Measurements from ENCODE around the gene SLC45A1. TPM values are rescaled to one million over a fixed set of nuclear protein-coding genes. Genes with fewer than 3 reads are reported as not detected.
A peak's percentile ranks its signal among the peaks of the same experiment; 100 is the strongest.

SLC45A1 gene
- total RNA-seq, 1 donor from 2014 or later = 1.7 TPM

DNA sequence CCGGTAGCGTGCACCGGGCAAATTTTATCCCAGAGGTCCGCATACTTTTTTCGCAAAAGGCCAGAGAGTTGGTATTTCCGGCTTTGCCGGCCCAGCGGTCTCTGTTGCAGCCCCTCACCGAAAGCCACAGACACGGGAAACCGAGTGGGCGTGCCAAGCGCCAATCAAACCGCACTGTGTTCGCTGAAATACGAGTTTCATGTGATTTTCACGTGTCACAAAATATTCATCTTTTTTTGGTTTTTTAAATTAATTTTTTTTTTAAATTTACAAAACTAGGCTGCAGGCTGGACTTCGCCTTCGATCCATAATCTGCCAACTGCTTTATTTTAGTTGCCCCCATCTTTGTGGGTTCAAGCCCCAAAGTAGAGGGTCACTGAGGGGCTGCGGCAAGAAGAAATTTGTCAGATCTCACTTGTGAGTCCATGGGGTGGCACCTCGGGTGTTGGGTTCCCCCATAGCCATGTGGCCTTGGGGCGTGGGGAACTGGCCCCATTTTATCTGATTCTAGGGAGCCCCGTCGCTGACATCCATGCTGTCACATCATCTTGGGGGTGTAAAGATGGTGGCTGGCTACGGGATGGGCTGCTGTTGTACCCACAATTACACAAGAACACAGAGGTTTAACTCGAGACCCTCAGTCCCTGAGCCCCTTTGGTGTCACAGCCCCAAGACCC is 20.8 kb downstream of the SLC45A1 start:
- DNase-seq = no peak

DNA sequence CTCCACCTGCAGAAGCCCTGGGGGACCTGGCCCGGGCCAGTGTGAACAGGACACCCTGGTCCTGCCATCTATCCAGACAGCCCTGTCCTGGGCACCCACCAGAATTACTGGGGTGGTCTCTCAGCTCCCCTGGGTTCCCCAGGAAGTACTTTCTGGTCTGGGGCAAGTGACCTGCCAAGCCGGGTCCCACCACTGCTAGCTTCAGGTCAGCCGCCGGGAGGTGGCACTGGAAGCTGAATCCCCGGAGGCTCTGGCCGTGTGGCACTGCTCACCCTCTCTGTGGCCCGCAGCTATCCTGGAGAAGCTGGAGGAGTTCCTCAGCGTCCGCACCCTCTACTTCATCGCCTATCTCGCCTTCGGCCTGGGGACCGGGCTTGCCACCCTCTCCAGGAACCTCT is 21.3 kb downstream of the SLC45A1 start:
- DNase-seq = no peak

DNA sequence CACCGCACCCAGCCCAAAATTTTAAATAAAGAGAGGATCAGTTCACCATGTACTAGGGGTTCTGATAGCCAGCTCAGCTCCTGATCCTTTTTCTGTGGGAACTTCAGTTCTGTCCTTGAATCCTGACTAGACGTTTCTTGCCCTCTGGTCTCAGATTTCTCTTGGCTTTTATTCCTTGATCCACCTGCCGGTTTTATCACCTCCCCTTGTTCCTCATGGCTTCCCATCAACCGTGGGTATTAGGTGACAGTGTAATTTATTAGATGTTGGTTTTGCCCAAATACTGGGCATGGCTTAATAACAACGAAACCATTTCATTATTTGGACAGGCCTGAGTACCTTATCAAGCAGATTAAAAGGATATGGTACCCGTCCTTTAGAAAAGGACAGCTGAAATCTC is 22.5 kb downstream of the SLC45A1 start:
- DNase-seq = no peak

DNA sequence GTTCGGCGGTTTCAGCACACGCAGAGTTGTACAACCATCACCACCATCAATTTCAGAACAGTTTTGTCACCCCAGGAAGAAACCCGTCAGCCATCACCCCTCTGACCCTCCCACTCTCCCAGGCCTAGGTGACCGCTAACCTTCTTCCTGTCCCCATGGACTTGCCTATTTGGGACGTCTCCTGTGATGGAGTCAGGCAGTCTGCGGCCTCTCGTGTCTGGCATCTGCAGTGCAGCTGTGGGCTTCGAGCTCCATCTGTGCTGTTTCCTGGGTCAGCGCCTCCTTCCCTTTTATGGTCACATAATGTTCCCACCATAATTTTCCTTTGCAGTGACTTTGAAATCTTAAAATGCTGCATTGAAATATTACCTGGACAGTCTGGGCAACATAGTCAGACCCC is 24.4 kb downstream of the SLC45A1 start:
- DNase-seq = no peak

DNA sequence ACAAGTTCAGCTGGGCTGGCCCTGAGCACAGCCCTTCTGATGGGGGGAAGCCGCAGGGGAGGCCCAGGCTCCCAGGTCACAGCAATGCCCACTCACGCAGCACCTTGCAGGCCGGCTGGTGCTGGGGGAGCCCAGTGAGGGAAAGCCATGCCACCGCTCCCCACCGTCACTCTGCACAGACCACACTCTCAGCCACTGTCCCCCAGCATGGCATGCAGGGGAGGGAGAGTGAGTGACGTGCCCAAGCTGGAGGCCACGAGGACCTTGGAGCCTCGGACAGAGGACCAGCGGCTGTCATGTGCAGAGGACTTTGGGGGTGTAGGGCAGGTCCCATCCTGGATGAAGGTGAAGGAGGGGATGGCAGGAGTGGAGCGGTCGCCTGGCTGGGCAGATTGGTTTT is 25.1 kb downstream of the SLC45A1 start:
- no peak for DNase-seq

DNA sequence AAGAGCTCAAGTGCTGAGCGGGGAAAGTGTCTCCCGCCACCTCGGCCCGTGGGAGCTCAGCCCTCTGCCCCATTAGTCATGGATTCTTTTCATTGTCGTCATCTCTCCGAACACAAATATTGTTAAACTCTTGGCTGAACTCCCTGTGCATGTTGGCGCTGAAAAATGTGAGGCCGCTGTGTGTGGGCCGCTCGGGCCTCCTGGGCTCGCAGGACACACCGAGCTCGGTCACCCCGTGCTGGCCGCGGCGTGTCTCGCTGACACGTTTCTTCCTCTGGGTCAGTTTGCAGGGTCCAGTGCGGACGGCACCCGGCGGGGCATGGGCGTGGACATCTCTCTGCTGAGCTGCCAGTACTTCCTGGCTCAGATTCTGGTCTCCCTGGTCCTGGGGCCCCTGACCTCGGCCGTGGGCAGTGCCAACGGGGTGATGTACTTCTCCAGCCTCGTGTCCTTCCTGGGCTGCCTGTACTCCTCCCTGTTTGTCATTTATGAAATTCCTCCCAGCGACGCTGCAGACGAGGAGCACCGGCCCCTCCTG is 25.6 kb downstream of the SLC45A1 start:
- DNase-seq = peak; percentile 79

DNA sequence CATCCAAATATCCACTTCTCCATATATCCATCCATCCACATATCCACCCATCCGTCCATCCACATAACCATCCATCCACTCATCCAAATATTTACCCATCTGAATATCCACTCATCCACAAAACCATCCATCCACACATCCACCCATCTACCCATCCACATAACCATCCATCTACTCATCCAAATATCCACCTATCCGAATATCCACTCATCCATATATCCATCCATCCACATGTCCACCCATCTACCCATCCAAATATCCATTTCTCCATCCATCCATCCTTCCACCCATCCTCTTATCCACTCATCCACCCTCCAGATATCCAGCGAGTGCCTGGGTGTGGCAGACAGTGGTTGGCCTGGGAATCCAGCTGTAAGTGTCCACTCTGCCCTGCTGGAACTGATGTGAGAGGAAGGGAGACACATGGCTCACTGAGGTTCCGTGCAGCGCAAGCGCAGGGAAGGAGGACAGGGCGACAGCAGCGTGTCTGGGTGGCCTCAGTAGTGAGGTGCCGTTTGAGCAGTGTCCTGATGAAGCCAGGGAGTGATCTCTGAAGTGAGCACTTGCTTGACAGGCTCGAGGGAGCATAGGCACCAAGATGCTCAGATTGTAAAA is 27.1 kb downstream of the SLC45A1 start:
- DNase-seq = no peak

DNA sequence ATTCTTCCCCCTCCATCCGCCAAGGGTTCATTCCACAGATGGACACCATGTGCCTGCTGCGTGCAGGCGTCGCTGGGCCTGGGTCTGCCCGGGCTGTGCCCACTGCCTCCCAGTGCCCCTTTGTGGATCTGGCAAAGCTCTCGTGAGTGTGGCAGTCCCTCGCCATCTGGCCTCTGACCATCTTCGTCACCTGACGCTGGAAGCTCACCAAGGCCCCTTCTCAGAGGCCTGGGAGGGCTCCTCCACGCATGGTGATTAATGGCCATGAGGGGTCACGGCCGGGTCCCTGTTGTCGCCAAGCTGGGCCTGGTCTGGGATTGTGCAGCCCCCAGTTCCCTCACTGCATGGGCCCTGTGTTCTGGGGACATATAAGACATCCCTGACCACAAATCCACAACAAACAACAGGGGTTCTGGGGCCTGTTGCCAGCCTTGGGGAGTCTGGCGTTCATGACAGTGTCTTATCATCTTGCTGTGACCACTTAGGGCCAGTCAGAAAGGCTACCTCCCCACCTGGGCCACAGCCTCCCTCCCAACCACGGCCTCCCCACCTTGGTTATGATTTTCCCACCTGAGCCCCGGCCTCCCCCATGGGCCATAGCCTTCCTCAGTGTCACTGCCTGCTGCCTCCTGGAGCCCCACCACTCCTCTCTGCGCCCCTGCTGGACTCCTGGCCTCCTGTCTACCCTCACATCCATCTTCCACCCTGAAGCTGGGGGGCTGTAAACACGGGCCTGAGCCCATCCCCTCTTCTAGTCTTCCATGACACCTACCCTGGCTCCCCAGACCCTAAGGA is 27.9 kb downstream of the SLC45A1 start:
- no peak for DNase-seq

DNA sequence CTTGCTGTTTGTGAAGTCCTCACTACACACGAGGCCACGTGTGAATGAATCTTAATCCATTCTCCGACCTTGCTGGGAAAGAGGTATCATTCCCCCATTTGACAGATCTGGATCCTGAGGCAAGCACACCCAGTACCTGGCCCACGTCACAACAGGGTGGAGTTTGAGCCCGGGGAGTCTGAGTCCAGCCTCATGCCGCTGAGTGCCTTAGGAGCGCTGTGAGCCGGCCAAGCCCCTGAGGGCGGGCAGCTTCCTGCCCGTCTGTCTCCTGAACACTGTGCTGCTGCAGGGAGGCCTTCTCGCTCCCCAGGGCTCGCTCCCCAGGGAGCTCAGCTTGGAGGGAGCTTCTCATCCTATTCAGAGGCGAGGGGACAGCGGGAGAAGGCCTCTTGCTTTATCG is 29.7 kb downstream of the SLC45A1 start:
- DNase-seq = no peak

DNA sequence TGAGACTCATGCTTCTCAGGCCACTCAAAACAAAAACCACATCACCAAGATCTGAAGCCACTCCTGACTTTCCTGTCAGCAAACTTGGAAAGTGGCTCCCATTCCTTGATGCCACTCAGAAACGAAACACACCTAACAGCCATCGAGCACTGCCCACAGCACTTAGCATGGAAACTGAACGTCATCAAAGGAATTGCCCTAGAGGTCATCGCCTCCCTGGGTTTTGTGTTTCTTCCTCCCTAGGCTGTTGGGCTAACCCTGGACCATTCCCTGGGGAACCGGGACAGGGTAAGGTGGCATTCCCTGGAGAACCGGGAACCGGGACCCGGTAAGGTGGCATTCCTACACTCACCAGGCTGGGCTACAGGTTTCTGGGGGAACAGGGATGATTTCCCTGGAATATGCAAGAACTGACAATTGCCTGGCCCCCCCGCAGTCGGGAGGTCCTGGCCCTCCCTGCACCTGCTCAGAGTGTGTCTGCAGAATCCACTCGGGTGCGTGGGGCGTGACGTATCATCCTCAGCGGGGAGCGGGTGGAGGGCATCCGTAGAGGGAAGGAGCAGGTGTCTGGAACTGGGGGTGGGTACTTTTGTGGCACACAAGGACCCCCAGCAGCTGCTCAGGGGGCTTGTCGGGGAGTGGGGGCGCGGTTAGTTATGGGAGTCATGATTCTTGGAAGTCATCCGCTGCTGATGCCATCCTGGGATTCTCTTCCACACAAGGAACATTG is 30.3 kb downstream of the SLC45A1 start:
- no peak for DNase-seq

DNA sequence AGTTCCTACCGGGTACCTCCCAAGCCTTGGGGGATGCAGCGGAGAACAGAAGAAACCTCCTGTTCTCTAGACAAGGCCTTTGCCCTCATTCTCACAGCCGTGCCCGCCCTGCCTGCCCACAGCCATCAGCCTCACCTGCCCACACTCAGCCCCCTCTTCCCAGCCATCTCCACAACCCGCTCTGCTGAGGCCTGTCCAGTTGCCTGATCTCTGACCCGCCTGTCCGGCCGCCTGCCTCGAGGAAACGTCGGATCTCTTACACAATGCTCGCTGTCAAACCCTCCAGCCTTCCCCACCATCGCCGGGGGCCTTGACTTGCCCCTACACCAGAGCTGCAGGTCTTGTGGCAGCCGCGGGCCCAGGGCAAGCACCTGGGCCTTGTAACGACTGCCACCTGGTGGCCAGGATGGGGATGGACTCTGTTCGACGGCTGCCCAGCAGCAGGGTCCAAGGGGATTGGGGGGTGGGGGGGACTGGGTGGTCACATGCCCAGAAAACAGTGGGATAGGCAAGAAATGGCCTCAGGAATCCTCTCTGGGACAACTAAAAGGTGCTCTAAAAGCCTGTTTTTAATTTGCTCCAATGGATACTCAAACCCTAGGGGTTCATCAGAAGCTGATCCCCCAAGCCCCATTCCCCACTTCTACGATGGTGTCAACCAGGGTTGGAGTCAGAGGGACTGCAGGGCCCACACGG is 31.0 kb downstream of the SLC45A1 start:
- DNase-seq = peak; percentile 75

DNA sequence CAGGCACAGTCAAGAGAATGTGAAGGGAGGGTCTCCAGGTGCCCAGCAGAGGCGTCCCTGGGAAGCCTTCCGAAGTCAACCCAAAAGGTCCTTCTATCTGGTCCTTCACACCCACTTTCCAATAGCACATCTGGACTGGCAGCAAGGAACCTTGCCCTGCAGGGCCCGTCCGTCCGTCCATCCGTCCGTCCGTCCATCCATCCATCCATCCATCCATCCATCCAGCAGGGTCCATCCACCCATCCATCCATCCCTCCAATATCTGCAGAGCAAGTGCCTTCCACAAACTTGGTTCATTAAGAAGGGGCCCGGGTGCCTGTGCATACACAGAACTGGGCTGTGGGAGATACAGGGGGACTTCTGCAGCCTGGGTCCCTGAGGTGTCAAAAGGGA is 31.6 kb downstream of the SLC45A1 start:
- no peak for DNase-seq

DNA sequence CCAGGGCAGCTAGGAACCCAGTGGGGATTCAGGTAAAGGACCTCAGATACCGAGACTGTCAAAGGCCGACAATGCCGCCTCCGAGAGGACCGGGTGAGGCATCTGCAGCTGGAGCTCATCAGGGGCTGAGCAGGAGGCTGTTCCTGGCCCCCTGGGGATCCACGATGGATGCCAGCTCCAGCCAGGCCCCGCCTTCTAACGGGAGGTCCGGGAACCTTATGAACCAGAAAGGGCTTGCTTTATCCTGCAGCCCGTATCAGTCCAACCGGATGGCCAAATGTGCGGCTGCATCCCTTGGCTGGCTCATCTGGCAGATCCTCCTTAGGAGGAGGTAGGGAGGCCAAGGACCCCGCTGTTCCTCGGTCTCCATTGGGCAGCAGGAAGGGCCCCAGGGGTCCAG is 32.0 kb downstream of the SLC45A1 start:
- no peak for DNase-seq

DNA sequence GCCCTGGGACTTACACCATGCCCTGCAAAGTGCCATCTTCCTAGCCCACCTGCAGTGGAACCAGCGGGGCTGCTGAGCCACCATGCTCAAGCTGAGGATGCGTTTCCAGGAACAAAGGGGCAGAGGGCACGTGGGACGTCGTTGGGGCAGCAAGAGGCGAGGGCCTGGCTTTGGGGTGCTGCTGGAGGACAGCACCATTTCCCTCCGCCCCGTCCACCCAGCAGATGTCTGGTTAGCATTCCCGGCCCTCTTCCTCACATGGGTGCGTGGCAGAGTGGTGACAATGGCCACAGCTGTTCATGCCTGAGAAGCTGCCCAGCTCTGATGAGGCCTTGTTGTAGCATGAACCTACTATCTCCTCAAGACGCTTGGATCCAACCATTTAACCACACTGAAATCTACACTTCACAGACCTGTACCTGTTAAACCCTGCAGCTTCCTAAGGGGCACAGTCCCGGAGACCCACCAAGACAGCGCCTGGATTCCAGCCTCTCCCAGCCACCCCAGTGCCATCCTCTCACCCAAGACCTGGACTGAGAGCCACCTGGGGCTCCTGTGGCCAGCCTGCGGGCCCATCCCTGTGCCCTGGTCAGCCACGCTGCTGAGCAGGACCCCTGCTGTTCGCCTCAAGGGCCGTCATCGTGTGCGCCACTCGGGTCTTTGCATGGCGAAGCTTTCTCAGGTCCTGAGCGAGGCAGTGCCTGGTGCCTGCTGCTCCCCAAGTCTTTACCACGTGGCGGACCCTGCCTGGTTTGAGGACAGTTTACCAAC is 33.2 kb downstream of the SLC45A1 start:
- no peak for DNase-seq

DNA sequence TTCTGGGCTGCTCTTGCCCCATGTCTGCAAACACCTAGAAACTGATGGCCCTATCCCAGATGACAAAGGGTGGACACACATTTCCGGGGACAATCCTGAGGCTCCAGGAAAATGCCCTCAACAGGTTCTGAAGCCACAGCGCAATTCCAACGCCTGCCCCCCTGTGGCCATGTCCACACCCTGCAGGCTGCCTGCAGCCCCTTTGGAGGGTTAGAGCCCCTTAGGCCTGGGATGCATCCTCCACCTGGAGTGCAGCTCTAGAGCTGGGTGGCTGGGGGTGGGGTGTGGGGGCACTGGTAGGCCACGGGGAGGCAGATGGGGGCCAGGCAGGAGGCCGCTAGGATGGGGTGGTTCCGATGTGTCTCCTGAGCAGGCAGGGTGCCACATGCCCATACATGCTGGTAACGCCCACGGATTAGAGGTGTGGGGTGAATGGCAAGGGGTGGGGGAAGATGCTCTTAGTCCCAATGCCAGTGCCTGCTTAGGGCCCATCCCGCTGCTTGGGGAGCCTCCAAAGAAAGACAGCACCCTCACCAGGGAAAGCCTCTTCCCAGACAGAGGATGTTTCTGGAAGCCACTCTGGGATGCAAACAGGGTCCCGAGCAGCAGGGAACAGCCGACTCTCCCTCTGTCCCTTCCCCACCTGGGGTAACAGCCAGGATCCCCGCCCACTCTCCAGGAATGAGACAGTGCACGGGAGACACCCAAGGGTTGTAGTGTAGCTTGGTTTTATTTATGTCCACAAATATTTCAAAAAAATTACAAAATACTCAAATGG is 34.0 kb downstream of the SLC45A1 start:
- DNase-seq = peak; percentile 56

DNA sequence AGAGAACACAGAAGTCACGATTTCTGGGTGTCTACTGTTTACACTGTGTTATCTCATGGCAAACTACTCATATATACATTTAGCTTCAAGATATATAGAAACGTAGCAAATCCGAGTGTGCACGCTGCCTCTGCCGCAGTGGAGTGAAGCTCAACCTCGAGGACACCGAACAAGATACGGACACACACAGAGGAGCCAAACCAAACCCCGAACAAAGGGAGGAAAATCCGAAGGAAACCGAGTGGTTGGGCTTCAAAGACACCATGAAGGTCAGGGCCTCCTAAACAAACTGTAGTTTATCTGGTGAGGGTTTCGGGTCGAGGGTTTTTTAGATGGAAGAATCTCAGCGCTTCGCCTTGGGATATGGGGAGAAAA is 34.5 kb downstream of the SLC45A1 start:
- peak; percentile 40 for DNase-seq

DNA sequence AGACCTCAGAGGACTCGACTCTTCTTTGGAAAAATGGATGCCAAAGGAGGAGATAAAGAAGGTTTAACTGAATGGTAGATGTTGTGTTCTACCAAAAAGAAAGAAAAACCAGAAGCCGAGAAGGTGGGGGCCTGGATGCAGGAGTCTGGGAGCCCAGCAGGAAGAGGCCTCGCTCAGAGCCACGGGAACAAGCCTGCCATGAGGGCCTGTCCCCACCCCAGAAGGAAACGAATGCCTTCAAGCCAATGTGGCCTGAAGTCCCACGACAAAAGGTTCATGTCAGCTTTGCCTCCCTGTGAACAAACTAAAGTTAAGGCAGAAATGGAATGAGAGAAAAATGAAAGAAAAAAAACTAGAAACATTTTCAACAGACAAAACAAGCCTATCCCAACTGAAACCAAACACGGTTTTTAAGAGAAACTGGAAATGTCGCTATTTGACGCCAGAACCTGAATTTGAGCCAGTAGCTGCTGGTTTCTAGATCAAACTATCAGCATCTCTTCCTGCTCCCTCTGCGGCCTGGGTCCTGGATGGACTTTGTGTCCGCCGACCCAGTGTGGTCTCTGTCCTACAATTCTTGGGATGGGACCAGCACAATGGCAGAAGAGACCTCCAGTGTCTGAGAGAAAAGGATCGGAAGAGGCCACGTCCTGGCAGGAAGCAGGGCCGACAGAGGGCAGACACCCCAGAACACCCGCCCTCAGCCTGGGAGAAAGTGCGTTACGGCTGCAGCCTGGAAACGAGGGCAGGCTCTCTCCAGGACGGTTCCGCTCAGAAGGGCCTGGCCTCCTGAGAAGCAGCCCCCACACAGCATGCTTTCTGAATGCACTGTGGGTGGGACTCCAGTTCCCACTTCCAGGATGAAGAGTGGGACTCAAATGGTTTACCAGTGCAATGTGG is 35.2 kb downstream of the SLC45A1 start:
- DNase-seq = no peak

DNA sequence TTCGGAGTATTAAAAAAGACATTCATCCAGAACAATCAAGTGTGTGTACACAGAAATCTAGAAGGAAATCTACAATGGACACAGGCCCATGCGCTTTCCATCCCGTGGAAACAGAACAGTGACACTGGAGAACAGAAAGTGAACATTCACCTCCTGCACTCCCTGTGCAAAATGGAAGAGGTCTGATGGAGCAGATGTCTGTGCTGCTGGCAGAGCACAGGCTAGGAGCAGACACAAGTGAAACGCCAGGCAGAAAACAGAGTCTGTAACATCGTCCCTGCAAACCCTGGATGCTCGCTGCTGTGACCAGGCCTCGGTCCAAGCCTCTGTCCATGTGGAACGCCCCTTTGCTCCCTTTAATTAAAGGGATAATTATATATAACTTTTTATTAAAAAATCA is 36.1 kb downstream of the SLC45A1 start:
- no peak for DNase-seq

DNA sequence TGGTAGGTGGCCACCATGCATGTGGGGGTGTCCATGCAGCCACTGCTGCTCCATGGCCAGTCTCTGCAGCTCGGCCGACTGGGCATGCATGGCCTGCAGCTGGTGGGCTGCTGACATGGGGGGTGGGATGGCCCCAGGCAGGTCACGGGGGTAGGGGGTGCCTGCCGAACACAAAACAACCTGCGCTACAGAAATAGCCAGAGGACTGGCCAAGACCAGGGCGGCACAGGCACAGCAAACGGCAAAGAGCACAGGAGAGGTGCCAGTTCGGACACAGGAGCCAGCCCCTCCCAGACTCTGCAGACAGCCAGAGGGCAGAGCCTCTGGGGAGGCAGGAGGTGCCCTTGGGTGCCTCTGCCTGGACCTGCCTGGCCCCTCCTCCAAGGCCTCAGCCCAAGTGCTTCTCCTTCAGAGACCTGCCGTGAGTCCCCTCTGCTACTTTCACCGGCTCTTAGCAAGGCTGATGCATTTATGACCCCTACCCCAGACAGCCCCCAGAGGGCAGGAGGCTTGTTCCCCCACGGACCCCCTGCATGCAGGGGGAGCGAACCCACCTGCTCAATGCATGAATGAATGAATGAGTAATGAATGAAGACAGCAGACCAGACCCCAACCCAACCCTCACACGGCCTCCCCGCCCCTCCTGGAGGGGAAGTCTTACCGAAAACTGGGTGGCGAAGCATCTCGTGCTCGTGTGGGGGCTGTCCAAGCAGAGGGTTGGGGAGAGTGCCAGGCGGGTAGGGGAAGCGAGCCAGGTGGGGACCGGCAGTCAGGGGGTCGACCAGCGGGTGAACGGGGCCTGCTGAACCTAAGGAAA is 37.7 kb downstream of the SLC45A1 start:
- no peak for DNase-seq

Data from dermis blood vessel endothelial cell (primary cell).